GM23248 (cell line): Measurements from ENCODE around the gene SRSF1. TPM values are rescaled to one million over a fixed set of nuclear protein-coding genes. Genes with fewer than 3 reads are reported as not detected.

Experiments used
- DNase-seq: peaks from one replicate; pipeline ENCODE4 v3.0.0-alpha.2; 2015
- H2AFZ ChIP-seq: fragments of 200-600 bp; sonication (generic); 2 replicates; pipeline ENCODE4 v1.6.1; 2016; ENCODE audit warnings: antibody characterized with exemption
- H3F3A ChIP-seq: fragments of 200-600 bp; sonication (generic); 2 replicates; pipeline ENCODE4 v1.6.1; 2016; ENCODE audit warnings: mild to moderate bottlenecking, antibody characterized with exemption, mixed run types; ENCODE audit not compliant: insufficient read depth
- H3K27ac ChIP-seq: fragments of 200-600 bp; sonication (generic); 2 replicates; pipeline ENCODE4 v1.5.1; 2016; ENCODE audit warnings: mild to moderate bottlenecking
- H3K27me3 ChIP-seq: fragments of 200-600 bp; sonication (generic); replicated peaks from 2 replicates; pipeline ENCODE4 v1.6.1; 2016; ENCODE audit warnings: mild to moderate bottlenecking; ENCODE audit not compliant: insufficient read depth
- H3K36me3 ChIP-seq: fragments of 200-600 bp; sonication (generic); 2 replicates; pipeline ENCODE4 v1.6.1; 2016; ENCODE audit warnings: low read depth, mild to moderate bottlenecking
- H3K4me1 ChIP-seq: fragments of 200-600 bp; sonication (generic); 2 replicates; pipeline ENCODE4 v1.6.1; 2016; ENCODE audit warnings: mild to moderate bottlenecking; ENCODE audit not compliant: insufficient read depth
- H3K4me2 ChIP-seq: fragments of 200-600 bp; sonication (generic); one replicate; pipeline ENCODE4 v1.6.1; 2016; ENCODE audit warnings: mild to moderate bottlenecking; ENCODE audit not compliant: unreplicated experiment
- H3K4me3 ChIP-seq: fragments of 200-600 bp; sonication (generic); 2 replicates; pipeline ENCODE4 v1.5.1; 2016; ENCODE audit warnings: mild to moderate bottlenecking
- H3K79me2 ChIP-seq: fragments of 200-600 bp; sonication (generic); 2 replicates; pipeline ENCODE4 v1.6.1; 2016; ENCODE audit warnings: mild to moderate bottlenecking; ENCODE audit not compliant: insufficient read depth
- H3K9ac ChIP-seq: fragments of 200-600 bp; sonication (generic); 2 replicates; pipeline ENCODE4 v1.6.1; 2016; ENCODE audit warnings: mild to moderate bottlenecking
- H3K9me2 ChIP-seq: fragments of 200-600 bp; sonication (generic); 2 replicates; pipeline ENCODE4 v1.6.1; 2016; ENCODE audit warnings: mixed run types, mild to moderate bottlenecking, moderate library complexity; ENCODE audit not compliant: insufficient read depth
- H3K9me3 ChIP-seq: fragments of 200-600 bp; sonication (generic); one replicate; pipeline ENCODE4 v1.6.1; 2017; ENCODE audit warnings: low read depth
- H4K20me1 ChIP-seq: fragments of 200-600 bp; sonication (generic); 2 replicates; pipeline ENCODE4 v1.6.0; 2016; ENCODE audit not compliant: insufficient read depth
- EZH2 ChIP-seq: fragments of 200-600 bp; sonication (generic); IDR thresholded peaks from 2 replicates; pipeline ENCODE4 v1.6.1; 2018; ENCODE audit warnings: antibody characterized with exemption, mild to moderate bottlenecking; ENCODE audit not compliant: insufficient read depth, poor library complexity, severe bottlenecking
- EZH2phosphoT487 ChIP-seq: fragments of 200-600 bp; sonication (generic); IDR thresholded peaks from 2 replicates; pipeline ENCODE4 v1.6.1; 2018; ENCODE audit warnings: antibody characterized with exemption, moderate library complexity, mild to moderate bottlenecking, low read depth; ENCODE audit not compliant: insufficient read depth
- WGBS, 2 experiments: methylation state at CpG; one replicate each; pipeline ENCODE4 v1.1.6; 2015 to 2017; ENCODE audit warnings: low lambda C conversion rate in 2 of 2, low coverage in 1 of 2; ENCODE audit errors: missing lambda C conversion rate in 2 of 2; 5-methylcytosine and 5-hydroxymethylcytosine counted together
- in situ Hi-C: fragments of 300-500 bp; cut with MboI; formaldehyde crosslinking; loops from 2 replicates; pipeline ENCODE4 v1.15.0; 2020
- polyA plus RNA-seq: library from polyadenylated mRNA; unstranded; fragments of >200 nt; fragmentation: Nextera tagmentation; extraction: Ambion mirVana; gene quantifications from 2 replicates; pipeline ENCODE4 v1.2.1, GENCODE V29; 2016
- total RNA-seq: library from RNA; depleted of rRNA; stranded (reverse); fragments of >200 nt; shearing (Covaris generic); gene quantifications from 2 replicates; pipeline ENCODE4 v1.2.3, GENCODE V29; 2014

Gene SRSF1
- total and polyA plus RNA-seq, 2 experiments from 2014 or later: 130 to 204 TPM

GRCh38 chr17:58052407-58052806, 45.4 kb upstream of the SRSF1 start:
- TF ChIP-seq EZH2 (no peak), EZH2phosphoT487 (no peak)
- H3K36me3 ChIP-seq: no peaks in the 10 kb centered on the region
- no peaks in the 10 kb centered on the region for H4K20me1 ChIP-seq
- H3K4me3 ChIP-seq: no peak overlapping the region
- no peak for DNase-seq
- H2AFZ ChIP-seq: no peak overlapping the region
- H3K27ac ChIP-seq: no peak overlapping the region
- H3K9ac ChIP-seq: no peak overlapping the region
- 19 to 23% methylated on average over 1 of the region's 1 CpG for WGBS, 2 experiments
- no peaks in the 10 kb centered on the region for H3K9me2 ChIP-seq
- no peaks in the 10 kb centered on the region for H3K4me1 ChIP-seq
- H3K4me2 ChIP-seq: no peak overlapping the region
- H3F3A ChIP-seq: peaks cover 6% of the 10 kb centered on the region; the same call in 1 of the 2 replicates
- in situ Hi-C loops: no loop called here
- peaks cover 9% of the 10 kb centered on the region for H3K27me3 ChIP-seq
- H3K9me3 ChIP-seq: no peaks in the 10 kb centered on the region
- no peaks in the 10 kb centered on the region for H3K79me2 ChIP-seq

DNA sequence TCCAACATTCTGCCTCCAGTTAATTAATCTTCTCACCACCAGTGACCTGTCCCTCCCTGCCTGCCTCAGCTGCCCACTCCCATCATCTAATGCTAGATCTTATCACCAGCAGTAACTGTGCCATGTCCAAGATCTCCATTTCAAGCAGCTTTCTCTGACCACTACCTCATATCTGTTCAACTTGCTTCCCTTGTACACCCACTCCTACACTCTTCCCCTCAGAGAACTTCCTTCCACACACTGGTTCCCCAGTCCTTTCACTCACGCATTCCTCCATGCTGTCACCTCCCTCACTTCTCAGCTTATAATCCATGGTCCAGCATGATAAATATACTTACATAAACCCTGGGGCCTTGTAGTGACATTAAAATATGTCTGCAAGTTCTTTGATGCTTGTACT, 44.4 kb upstream of the SRSF1 start:
- 53 to 62% methylated on average over 1 of the region's 1 CpG for WGBS, 2 experiments
- Histone ChIP-seq H3K9me3 (no peaks in the 10 kb centered on the region), H3K36me3 (no peaks in the 10 kb centered on the region), H2AFZ (no peak overlapping the region), H3K9me2 (no peaks in the 10 kb centered on the region), H3K27me3 (0 out of 2 replicates have a peak, but pooled peaks cover 3% of the 10 kb centered on the region), H3K9ac (no peak overlapping the region), H3K79me2 (no peaks in the 10 kb centered on the region), H4K20me1 (no peaks in the 10 kb centered on the region), H3K4me2 (no peak overlapping the region), H3K27ac (no peak overlapping the region), H3K4me3 (no peak overlapping the region), H3K4me1 (no peaks in the 10 kb centered on the region), H3F3A (peaks cover 6% of the 10 kb centered on the region; the same call in 1 of the 2 replicates)
- in situ Hi-C loops: no loop called here
- TF ChIP-seq EZH2 (no peak), EZH2phosphoT487 (no peak)
- no peak for DNase-seq

GRCh38 chr17:58050966-58051365, 43.9 kb upstream of the SRSF1 start:
- WGBS, 2 experiments: 91 to 100% methylated on average over 2 of the region's 2 CpGs
- Histone ChIP-seq H3K4me3 (no peak overlapping the region), H3F3A (peaks cover 6% of the 10 kb centered on the region; the same call in 1 of the 2 replicates), H3K27ac (no peak overlapping the region), H3K4me1 (no peaks in the 10 kb centered on the region), H3K9me3 (no peaks in the 10 kb centered on the region), H3K9ac (no peak overlapping the region), H3K79me2 (no peaks in the 10 kb centered on the region), H3K9me2 (no peaks in the 10 kb centered on the region), H2AFZ (no peak overlapping the region), H3K27me3 (0 out of 2 replicates have a peak, but pooled peaks cover 3% of the 10 kb centered on the region), H4K20me1 (no peaks in the 10 kb centered on the region), H3K4me2 (no peak overlapping the region), H3K36me3 (no peaks in the 10 kb centered on the region)
- in situ Hi-C loops: no loop called here
- DNase-seq: no peak
- TF ChIP-seq EZH2phosphoT487 (no peak), EZH2 (no peak)

DNA sequence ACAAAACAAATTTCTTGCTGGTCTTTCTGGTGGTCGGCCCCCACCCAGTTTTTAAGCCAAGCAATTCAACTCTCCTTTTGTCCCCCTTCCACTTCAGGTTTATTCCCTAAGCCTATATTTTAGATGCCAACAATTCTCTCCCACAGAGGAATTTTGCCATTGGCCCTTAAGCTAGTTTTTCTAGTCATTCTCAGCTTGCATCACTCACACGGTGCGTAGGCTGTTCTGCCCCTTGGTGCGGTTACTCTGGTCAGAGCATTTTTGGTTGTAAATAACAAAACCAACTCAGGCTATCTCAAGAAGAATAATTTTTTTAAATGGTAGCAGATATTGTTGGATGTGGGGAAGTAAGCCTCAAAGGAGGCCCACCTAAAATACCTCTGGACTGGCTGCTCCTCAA, 42.5 kb upstream of the SRSF1 start:
- H3F3A ChIP-seq: peaks cover 6% of the 10 kb centered on the region; the same call in 1 of the 2 replicates
- no peaks in the 10 kb centered on the region for H3K79me2 ChIP-seq
- no peak overlapping the region for H2AFZ ChIP-seq
- H3K9ac ChIP-seq: no peak overlapping the region
- H3K27ac ChIP-seq: no peak overlapping the region
- no peak for DNase-seq
- TF ChIP-seq EZH2phosphoT487 (no peak), EZH2 (no peak)
- H4K20me1 ChIP-seq: no peaks in the 10 kb centered on the region
- no peak overlapping the region for H3K4me2 ChIP-seq
- no peaks in the 10 kb centered on the region for H3K4me1 ChIP-seq
- no peak overlapping the region for H3K4me3 ChIP-seq
- 80 to 83% methylated on average over 4 of the region's 4 CpGs for WGBS, 2 experiments
- H3K36me3 ChIP-seq: no peaks in the 10 kb centered on the region
- in situ Hi-C loops: no loop called here
- no peaks in the 10 kb centered on the region for H3K9me2 ChIP-seq
- no peaks in the 10 kb centered on the region for H3K9me3 ChIP-seq
- H3K27me3 ChIP-seq: peaks cover 8% of the 10 kb centered on the region; the same call in 1 of the 2 replicates
